Keratinocyte (primary cell): ENCODE measurements around the gene SECTM1.

Source experiments
- EZH2 ChIP-seq: IDR thresholded peaks from one replicate; pipeline ENCODE4 v1.6.1; 2012; ENCODE audit warnings: inconsistent platforms, mild to moderate bottlenecking, low read length, moderate library complexity
- TF ChIP-seq, protein P1 (sequence below), 3 experiments: IDR thresholded peaks in 1 of 3; conservative IDR thresholded peaks in 1 of 3; optimal IDR thresholded peaks in 1 of 3; 2 replicates in 2 of 3; 3 replicates in 1 of 3; pipeline versions ENCODE3 to v1.5.1; 2011; ENCODE audit warnings: low read length in 3 of 3, mild to moderate bottlenecking in 3 of 3, moderate library complexity in 2 of 3, control low read depth in 1 of 3, inconsistent platforms in 1 of 3; ENCODE audit not compliant: insufficient read depth in 2 of 3; ENCODE audit errors: extremely low read depth in 1 of 3

DNA sequence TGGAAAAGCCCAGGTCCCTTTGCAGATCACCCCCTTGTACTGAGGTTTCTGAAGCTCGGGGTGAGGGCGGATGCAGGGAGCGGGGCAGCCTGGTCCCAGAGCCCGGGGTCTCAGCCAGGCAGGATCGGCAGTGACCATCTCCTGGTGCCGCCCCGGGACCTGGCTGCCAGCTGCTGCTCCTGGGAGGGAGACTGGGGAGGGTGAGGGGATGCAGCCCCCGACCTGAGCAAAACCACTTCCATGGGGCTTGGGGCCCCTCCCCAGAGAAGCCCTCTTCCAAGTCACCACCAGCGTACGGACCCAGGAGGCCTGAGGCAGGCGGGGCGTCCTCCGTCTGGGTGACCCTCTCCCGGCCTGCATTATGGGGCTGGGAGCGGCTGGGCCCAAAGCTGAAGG, 31.0 kb downstream of the SECTM1 start:
- TF ChIP-seq, protein P1, sequence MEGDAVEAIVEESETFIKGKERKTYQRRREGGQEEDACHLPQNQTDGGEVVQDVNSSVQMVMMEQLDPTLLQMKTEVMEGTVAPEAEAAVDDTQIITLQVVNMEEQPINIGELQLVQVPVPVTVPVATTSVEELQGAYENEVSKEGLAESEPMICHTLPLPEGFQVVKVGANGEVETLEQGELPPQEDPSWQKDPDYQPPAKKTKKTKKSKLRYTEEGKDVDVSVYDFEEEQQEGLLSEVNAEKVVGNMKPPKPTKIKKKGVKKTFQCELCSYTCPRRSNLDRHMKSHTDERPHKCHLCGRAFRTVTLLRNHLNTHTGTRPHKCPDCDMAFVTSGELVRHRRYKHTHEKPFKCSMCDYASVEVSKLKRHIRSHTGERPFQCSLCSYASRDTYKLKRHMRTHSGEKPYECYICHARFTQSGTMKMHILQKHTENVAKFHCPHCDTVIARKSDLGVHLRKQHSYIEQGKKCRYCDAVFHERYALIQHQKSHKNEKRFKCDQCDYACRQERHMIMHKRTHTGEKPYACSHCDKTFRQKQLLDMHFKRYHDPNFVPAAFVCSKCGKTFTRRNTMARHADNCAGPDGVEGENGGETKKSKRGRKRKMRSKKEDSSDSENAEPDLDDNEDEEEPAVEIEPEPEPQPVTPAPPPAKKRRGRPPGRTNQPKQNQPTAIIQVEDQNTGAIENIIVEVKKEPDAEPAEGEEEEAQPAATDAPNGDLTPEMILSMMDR (optimal IDR thresholded peaks at IDR 0.05 in 1 of 3, IDR thresholded peaks at IDR 0.05 in 1 of 3, conservative IDR thresholded peaks at IDR 0.05 in 1 of 3; ENCODE audit: extremely low read depth in 1 of 3, insufficient read depth in 2 of 3, low read length in 3 of 3), result no peak
- TF ChIP-seq EZH2, result no peak
